GF-D8 (cell line): ENCODE data around the gene CDC42BPA.

ENCODE experiments used
- DNase-seq: peaks from one replicate; lab custom pipeline; 2025; lab: John Stamatoyannopoulos, UW

The CDC42BPA gene

GRCh38 chr1:226943156-226943555, 375.1 kb downstream of the CDC42BPA start:
- DNase-seq: no peak

DNA sequence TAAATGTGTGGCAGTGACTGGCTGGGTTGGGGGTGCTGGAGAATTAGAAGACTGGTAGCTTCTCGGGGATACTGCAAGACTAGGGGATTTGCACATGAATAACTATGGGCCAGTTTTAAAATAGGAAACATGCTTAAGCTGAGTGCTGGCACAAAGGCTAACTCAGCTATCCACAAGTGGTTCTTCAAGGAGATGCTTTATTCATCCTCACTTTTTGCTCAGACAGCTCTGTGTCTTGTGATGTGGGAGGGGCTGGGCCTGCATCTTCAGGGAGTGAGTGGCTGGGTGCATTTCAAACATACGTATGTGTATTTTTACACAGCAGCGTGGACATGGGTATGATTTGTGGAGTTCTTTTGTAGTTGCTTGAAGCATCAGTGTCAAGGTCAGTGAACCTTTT, 375.9 kb downstream of the CDC42BPA start:
- DNase-seq: no peak

DNA sequence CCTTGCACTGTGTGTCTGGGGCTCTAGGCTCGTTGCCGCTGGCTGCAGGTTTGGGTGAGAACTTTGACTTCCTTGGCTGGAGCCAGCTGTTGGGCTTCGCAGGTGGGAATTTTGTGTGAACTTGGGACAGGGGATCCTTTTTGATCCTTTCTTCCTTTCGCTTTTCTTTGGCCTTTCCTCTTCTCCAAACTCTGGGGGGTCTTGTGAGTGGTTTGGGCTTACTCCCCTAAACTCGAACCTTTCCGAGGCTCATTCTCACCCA, 377.6 kb downstream of the CDC42BPA start:
- no peak for DNase-seq

DNA sequence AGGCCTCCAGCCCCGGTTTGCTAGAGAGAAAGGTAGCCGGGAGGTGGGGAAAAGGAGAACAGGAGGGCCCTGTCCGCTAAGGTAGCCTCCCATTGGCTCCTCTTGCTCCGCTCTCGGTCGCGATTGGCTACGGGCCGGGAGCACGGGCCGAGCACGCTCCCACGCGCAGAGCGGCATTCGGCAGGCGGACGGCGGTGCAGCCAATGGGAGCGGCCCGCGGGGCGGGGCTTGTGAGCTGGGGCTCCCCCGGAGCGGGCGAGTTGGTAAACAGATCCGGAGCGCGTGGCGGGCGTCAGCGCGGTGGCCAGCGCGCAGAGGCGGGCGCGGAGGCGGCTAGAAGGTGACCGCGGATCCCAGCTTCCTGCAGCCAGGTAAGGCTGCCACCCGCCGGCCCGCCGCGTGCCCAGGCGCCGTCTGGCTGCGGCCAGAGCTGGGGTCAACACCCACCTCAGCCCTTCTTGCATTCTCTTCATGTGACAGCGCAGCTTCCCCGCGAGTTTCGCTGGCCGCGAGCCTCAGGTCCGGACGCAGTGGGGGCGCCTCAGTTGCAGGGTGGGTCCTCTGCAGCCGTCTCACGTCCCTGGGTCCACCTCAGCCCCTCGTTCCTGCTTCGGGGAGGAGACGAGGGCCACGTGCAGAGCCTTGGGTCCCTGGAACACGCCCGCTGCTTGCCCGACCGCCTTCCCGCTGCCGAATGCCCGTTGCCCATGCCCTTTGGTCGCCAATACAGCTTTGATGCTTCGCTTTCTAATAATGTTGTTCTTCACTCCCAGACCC, 378.1 kb downstream of the CDC42BPA start, which contains the start of gene COQ8A:
Gene COQ8A (plus strand): TSS at position 266 of the 777 bp plus-strand sequence. CDS start 21,092 bp downstream, outside the sequence.
- DNase-seq: peak; percentile 98
